ENCODE measurements around the gene SGPP2. TPM values are rescaled to one million over a fixed set of nuclear protein-coding genes. Genes with fewer than 3 reads are reported as not detected.

Gene SGPP2
- total and polyA plus RNA-seq, 5 donors: 1.8 to 12.8 (median 4.7) TPM

Other genes starting within 250 kb of the SGPP2 start
- gene PAX3, start 125.5 kb upstream of the SGPP2 start, total RNA-seq: under 1 TPM in 2 of 4 donors, not detected in 2; 0.25 to 0.34 TPM
- gene PAX3, start 125.5 kb upstream of the SGPP2 start, polyA plus RNA-seq: 0.23 TPM
- gene FARSB, start 231.5 kb downstream of the SGPP2 start, total RNA-seq: 10 to 100 TPM; 14.8 to 20.3 (median 16.5) TPM
- 11.7 TPM for gene FARSB, start 231.5 kb downstream of the SGPP2 start, polyA plus RNA-seq
- under 1 TPM in 1 of 4 donors, not detected in 3; 0.59 TPM for gene MOGAT1, start 247.1 kb downstream of the SGPP2 start, total RNA-seq
- gene MOGAT1, start 247.1 kb downstream of the SGPP2 start, polyA plus RNA-seq: 0.16 TPM